IMR-90 (cell line): ENCODE data around the gene ARHGEF10L. TPM values are rescaled to one million over a fixed set of nuclear protein-coding genes. Genes with fewer than 3 reads are reported as not detected.

Experiments
- ATAC-seq: fragments of 200-7000 bp; cut with Tn5 transposase; 2 replicates; pipeline ENCODE4 v1.9.1; 2020; ENCODE audit warnings: low read depth, mild to moderate bottlenecking, moderate library complexity
- BruUV-seq: library from RNA; stranded (reverse); fragments of 400-500 nt; replicated peaks from 2 replicates; lab custom pipeline; 2021; lab: Mats Ljungman, UMichigan
- CTCF ChIA-PET: fragments of 300-600 bp; formaldehyde crosslinking; extraction: SDS; loops from one replicate; lab custom pipeline; 2021; ENCODE audit warnings: antibody characterized with exemption; lab: Yijun Ruan, JAX
- POLR2A ChIA-PET: fragments of 300-600 bp; sonication (Branson Sonifier 250); formaldehyde crosslinking; loops from one replicate; lab custom pipeline; 2022; ENCODE audit warnings: antibody characterized with exemption; ENCODE audit not compliant: unreplicated experiment; lab: Charles Lee
- DNase-seq: peaks from one replicate; pipeline ENCODE4 v3.0.0; 2013
- H2AFZ ChIP-seq: replicated peaks from 2 replicates; pipeline ENCODE3; 2013; ENCODE audit warnings: low read length, mild to moderate bottlenecking; ENCODE audit not compliant: poor library complexity
- H2AK5ac ChIP-seq: 2 replicates; pipeline ENCODE4 v1.6.1; 2013; ENCODE audit warnings: low read depth, low read length, inconsistent platforms
- H2AK9ac ChIP-seq: replicated peaks from 2 replicates; pipeline ENCODE3; 2013; ENCODE audit warnings: mild to moderate bottlenecking, low read depth, low read length, moderate library complexity; ENCODE audit not compliant: poor library complexity
- H2BK120ac ChIP-seq: 2 replicates; pipeline ENCODE4 v1.6.1; 2013; ENCODE audit warnings: low read depth, low read length, inconsistent platforms
- H2BK15ac ChIP-seq: 3 replicates; pipeline ENCODE4 v1.6.1; 2013; ENCODE audit warnings: low read depth, low read length, inconsistent platforms
- H2BK20ac ChIP-seq: 2 replicates; pipeline ENCODE4 v1.6.1; 2013; ENCODE audit warnings: low read depth, mild to moderate bottlenecking, inconsistent platforms, low read length, moderate library complexity
- H2BK5ac ChIP-seq: 2 replicates; pipeline ENCODE4 v1.6.1; 2013; ENCODE audit warnings: mild to moderate bottlenecking, low read depth, low read length, inconsistent platforms; ENCODE audit not compliant: poor library complexity, severe bottlenecking
- H3K14ac ChIP-seq: replicated peaks from 2 replicates; pipeline ENCODE4 v1.6.1; 2013; ENCODE audit warnings: low read depth, low read length, inconsistent platforms
- H3K18ac ChIP-seq: 2 replicates; pipeline ENCODE4 v1.6.1; 2013; ENCODE audit warnings: low read depth, low read length, control low read depth
- H3K23ac ChIP-seq: 2 replicates; pipeline ENCODE4 v1.6.1; 2013; ENCODE audit warnings: low read depth, low read length, inconsistent platforms
- H3K27ac ChIP-seq: 2 replicates; pipeline ENCODE4 v1.5.1; 2013; ENCODE audit warnings: mild to moderate bottlenecking, control low read depth, low read length; ENCODE audit not compliant: insufficient read depth
- H3K27me3 ChIP-seq: 2 replicates; pipeline ENCODE4 v1.6.1; 2013; ENCODE audit warnings: low read length; ENCODE audit not compliant: control insufficient read depth, insufficient read depth
- H3K36me3 ChIP-seq: 2 replicates; pipeline ENCODE4 v1.6.1; 2013; ENCODE audit warnings: low read length, mixed read lengths; ENCODE audit not compliant: control insufficient read depth, insufficient read depth
- H3K4ac ChIP-seq: 2 replicates; pipeline ENCODE4 v1.6.1; 2013; ENCODE audit warnings: low read depth, low read length, inconsistent platforms
- H3K4me1 ChIP-seq: 2 replicates; pipeline ENCODE4 v1.6.1; 2013; ENCODE audit warnings: low read length, mixed read lengths; ENCODE audit not compliant: control insufficient read depth, insufficient read depth
- H3K4me2 ChIP-seq: 2 replicates; pipeline ENCODE4 v1.6.1; 2013; ENCODE audit warnings: low read depth, mild to moderate bottlenecking, control low read depth, low read length, moderate library complexity
- H3K4me3 ChIP-seq: 2 replicates; pipeline ENCODE4 v1.5.1; 2013; ENCODE audit warnings: low read depth, mild to moderate bottlenecking, control low read depth, low read length, moderate library complexity; ENCODE audit not compliant: insufficient read depth
- H3K56ac ChIP-seq: 2 replicates; pipeline ENCODE4 v1.6.1; 2013; ENCODE audit warnings: low read length, inconsistent platforms; ENCODE audit not compliant: insufficient read depth; ENCODE audit errors: extremely low read depth
- H3K79me1 ChIP-seq, 2 experiments: 2 replicates each; pipeline ENCODE4 v1.6.1; 2013; ENCODE audit warnings: low read length in 2 of 2, inconsistent platforms in 1 of 2, low read depth in 1 of 2
- H3K9ac ChIP-seq: 2 replicates; pipeline ENCODE4 v1.6.1; 2013; ENCODE audit warnings: low read depth, low read length, control low read depth
- H3K9me1 ChIP-seq: 2 replicates; pipeline ENCODE4 v1.6.1; 2013; ENCODE audit warnings: low read length, inconsistent platforms; ENCODE audit not compliant: insufficient read depth
- H3K9me3 ChIP-seq: 2 replicates; pipeline ENCODE4 v1.6.1; 2013; ENCODE audit warnings: low read length; ENCODE audit not compliant: control insufficient read depth, insufficient read depth
- H4K20me1 ChIP-seq: 2 replicates; pipeline ENCODE4 v1.6.1; 2013; ENCODE audit warnings: low read length, inconsistent platforms; ENCODE audit not compliant: insufficient read depth
- H4K5ac ChIP-seq: 2 replicates; pipeline ENCODE4 v1.6.1; 2013; ENCODE audit warnings: mild to moderate bottlenecking, low read depth, low read length, control low read depth
- H4K8ac ChIP-seq, 2 experiments: 2 replicates each; pipeline ENCODE4 v1.6.1; 2013; ENCODE audit warnings: low read depth in 2 of 2, low read length in 2 of 2, control low read depth in 1 of 2, inconsistent platforms in 1 of 2
- H4K91ac ChIP-seq: 2 replicates; pipeline ENCODE4 v1.6.1; 2013; ENCODE audit warnings: low read depth, low read length, inconsistent platforms; ENCODE audit not compliant: insufficient read depth
- WGBS, 2 experiments: methylation state at CpG; one replicate each; pipeline versions ENCODE4 v1.1.5 to v1.1.7; 2013; ENCODE audit warnings: missing lambda C conversion rate in 2 of 2; ENCODE audit not compliant: insufficient read length in 1 of 2; ENCODE audit errors: extremely low coverage in 2 of 2; 5-methylcytosine and 5-hydroxymethylcytosine counted together
- dilution Hi-C: fragments of 300-500 bp; cut with HindIII; formaldehyde crosslinking; loops from one replicate; pipeline ENCODE4 v1.14.3; 2018; ENCODE audit warnings: low sequenced_read_pairs; ENCODE audit not compliant: unreplicated experiment
- in situ Hi-C: fragments of 300-500 bp; cut with MboI; formaldehyde crosslinking; loops from 3 replicates; pipeline ENCODE4 v1.14.3; 2019; ENCODE audit warnings: low sequenced_read_pairs, inconsistent platforms, mixed read lengths
- intact Hi-C: fragments of 100-400 bp; cut with micrococcal nuclease; formaldehyde crosslinking; loops from 2 replicates; pipeline ENCODE4 v1.10.0; 2022
- polyA plus RNA-seq, 3 experiments: library from polyadenylated mRNA; depleted of rRNA; stranded (reverse); fragments of >200 nt; gene quantifications; 2 replicates each; pipeline ENCODE4 v1.2.3, GENCODE V29; 2012; ENCODE audit warnings: low replicate concordance in 1 of 3
- total RNA-seq: library from RNA; depleted of rRNA; stranded (reverse); fragments of >200 nt; gene quantifications from 2 replicates; pipeline ENCODE4 v1.2.3, GENCODE V29; 2012
- TF ChIP-seq, protein P1 (sequence below): fragments of 150-350 bp; IDR thresholded peaks from 2 replicates; pipeline ENCODE4 v1.6.1; 2017; ENCODE audit warnings: mild to moderate bottlenecking, antibody characterized with exemption, low read length, low read depth
- TF ChIP-seq, protein P2 (sequence below): fragments of 150-350 bp; IDR thresholded peaks from 2 replicates; pipeline ENCODE4 v1.6.1; 2016; ENCODE audit warnings: low read depth, mild to moderate bottlenecking, low read length, moderate library complexity, borderline replicate concordance

The ARHGEF10L gene
- total and polyA plus RNA-seq, 2 of the 4 experiments (the other 2 are of a cell fraction): 4.8 to 12.4 TPM

DNA sequence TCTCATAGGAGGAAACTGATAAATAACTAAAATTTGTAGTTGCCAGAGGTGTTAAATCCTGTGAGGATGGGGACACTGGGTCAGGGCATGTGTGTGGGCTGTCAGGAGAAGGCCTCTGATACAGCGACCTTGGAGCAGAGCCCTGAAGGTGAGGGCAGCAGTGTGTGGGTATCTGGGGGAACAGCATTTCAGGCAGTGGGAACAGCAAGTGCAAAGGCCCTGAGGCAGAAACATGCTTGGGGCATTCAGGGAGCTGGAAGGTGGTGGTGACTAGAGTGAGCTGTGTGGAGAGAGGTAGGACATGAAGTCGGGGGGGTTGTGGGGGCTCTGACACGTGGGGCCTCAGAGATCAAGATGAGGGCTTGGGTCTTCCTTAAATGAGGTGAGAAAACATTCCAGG lies 30.7 kb downstream of the ARHGEF10L start:
- POLR2A ChIA-PET: no interaction called here
- H2AK5ac ChIP-seq: peak overlapping the region; percentile 93
- H4K5ac ChIP-seq: 0 out of 2 replicates have a peak overlapping the region, but pooled peaks have one; percentile 5
- ATAC-seq: no peak
- H4K8ac ChIP-seq: peak overlapping the region; percentile 48 to 49; a peak in 2 of 4 replicates
- peak overlapping the region; percentile 77; the same call in 2 of the 3 replicates for H2BK15ac ChIP-seq
- H4K91ac ChIP-seq: peak overlapping the region; percentile 88
- H3K18ac ChIP-seq: peak overlapping the region; percentile 51
- CTCF ChIA-PET: interaction anchor here (1.6 kb wide), 1 partner anchor 68 kb away, joined by 3 read pairs; no protein-coding TSS in a partner anchor
- H2BK20ac ChIP-seq: peak overlapping the region; percentile 22; the same call in 1 of the 2 replicates
- peak overlapping the region; percentile 93 for H2AK9ac ChIP-seq
- H3K36me3 ChIP-seq: no peaks in the 10 kb centered on the region
- H3K14ac ChIP-seq: peak overlapping the region; percentile 86; the same call in 1 of the 2 replicates
- peak overlapping the region; percentile 22 for H2BK5ac ChIP-seq
- BruUV-seq: no TSS peak
- H3K23ac ChIP-seq: peak overlapping the region; percentile 59; the same call in 1 of the 2 replicates
- intact Hi-C loops: no loop called here
- peaks cover 32 to 65% of the 10 kb centered on the region in 2 experiments for H3K79me1 ChIP-seq
- peak overlapping the region; percentile 88 for H3K4ac ChIP-seq
- peak overlapping the region; percentile 84 for H2BK120ac ChIP-seq
- H3K4me2 ChIP-seq: 0 out of 2 replicates have a peak overlapping the region, but pooled peaks have one; percentile 25
- 62% methylated on average over 3 of the region's 3 CpGs; no CpG with 5 or more reads in 1 of the 2 experiments for WGBS, 2 experiments
- H3K4me1 ChIP-seq: peaks cover 16% of the 10 kb centered on the region
- H3K9ac ChIP-seq: no peak overlapping the region
- peaks cover 27% of the 10 kb centered on the region for H3K9me1 ChIP-seq
- TF ChIP-seq, protein P1, sequence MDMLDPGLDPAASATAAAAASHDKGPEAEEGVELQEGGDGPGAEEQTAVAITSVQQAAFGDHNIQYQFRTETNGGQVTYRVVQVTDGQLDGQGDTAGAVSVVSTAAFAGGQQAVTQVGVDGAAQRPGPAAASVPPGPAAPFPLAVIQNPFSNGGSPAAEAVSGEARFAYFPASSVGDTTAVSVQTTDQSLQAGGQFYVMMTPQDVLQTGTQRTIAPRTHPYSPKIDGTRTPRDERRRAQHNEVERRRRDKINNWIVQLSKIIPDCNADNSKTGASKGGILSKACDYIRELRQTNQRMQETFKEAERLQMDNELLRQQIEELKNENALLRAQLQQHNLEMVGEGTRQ: no peak
- TF ChIP-seq, protein P2, sequence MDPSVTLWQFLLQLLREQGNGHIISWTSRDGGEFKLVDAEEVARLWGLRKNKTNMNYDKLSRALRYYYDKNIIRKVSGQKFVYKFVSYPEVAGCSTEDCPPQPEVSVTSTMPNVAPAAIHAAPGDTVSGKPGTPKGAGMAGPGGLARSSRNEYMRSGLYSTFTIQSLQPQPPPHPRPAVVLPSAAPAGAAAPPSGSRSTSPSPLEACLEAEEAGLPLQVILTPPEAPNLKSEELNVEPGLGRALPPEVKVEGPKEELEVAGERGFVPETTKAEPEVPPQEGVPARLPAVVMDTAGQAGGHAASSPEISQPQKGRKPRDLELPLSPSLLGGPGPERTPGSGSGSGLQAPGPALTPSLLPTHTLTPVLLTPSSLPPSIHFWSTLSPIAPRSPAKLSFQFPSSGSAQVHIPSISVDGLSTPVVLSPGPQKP: no peak
- in situ Hi-C loops: no loop called here
- no peaks in the 10 kb centered on the region for H3K9me3 ChIP-seq
- H3K27ac ChIP-seq: peak overlapping the region; percentile 60
- H2AFZ ChIP-seq: peak overlapping the region; percentile 39
- dilution Hi-C loops: no loop called here
- peaks cover 9% of the 10 kb centered on the region for H4K20me1 ChIP-seq
- no peaks in the 10 kb centered on the region for H3K27me3 ChIP-seq
- no peak for DNase-seq
- H3K4me3 ChIP-seq: no peak overlapping the region
- H3K56ac ChIP-seq: peak overlapping the region; percentile 1; the same call in 1 of the 2 replicates
